WTC11 (cell line): Measurements from ENCODE around the gene NTN1. TPM values are rescaled to one million over a fixed set of nuclear protein-coding genes. Genes with fewer than 3 reads are reported as not detected.

Experiments
- ATAC-seq: fragments of 200-7000 bp; cut with Tn5 transposase; 2 replicates; pipeline ENCODE4 v1.10.0; 2021; ENCODE audit warnings: mild to moderate bottlenecking, moderate library complexity
- CTCF ChIA-PET: fragments of 300-600 bp; sonication (Branson Sonifier 250); formaldehyde crosslinking; loops from one replicate; lab custom pipeline; 2021; ENCODE audit warnings: antibody characterized with exemption; lab: Charles Lee
- POLR2A ChIA-PET: fragments of 350-600 bp; sonication (Branson Sonifier 250); formaldehyde crosslinking; loops from one replicate; lab custom pipeline; 2021; ENCODE audit warnings: antibody characterized with exemption; lab: Charles Lee
- DNase-seq: peaks from one replicate; pipeline ENCODE4 v3.0.0; 2021; ENCODE audit warnings: low spot score
- H3K27ac Mint-ChIP-seq: 2 replicates; pipeline ENCODE4 v1.8.0; 2021; ENCODE audit warnings: mixed read lengths
- H3K27me3 Mint-ChIP-seq: 2 replicates; pipeline ENCODE4 v1.8.0; 2021; ENCODE audit warnings: low read depth, mild to moderate bottlenecking, moderate library complexity, mixed read lengths
- H3K36me3 Mint-ChIP-seq: 2 replicates; pipeline ENCODE4 v1.8.0; 2021; ENCODE audit warnings: mixed read lengths
- H3K4me1 Mint-ChIP-seq: 2 replicates; pipeline ENCODE4 v1.8.0; 2022; ENCODE audit warnings: mixed read lengths
- H3K4me3 Mint-ChIP-seq: 2 replicates; pipeline ENCODE4 v1.8.0; 2021; ENCODE audit warnings: mild to moderate bottlenecking, moderate library complexity, mixed read lengths
- H3K9me3 Mint-ChIP-seq: 2 replicates; pipeline ENCODE4 v1.8.0; 2021; ENCODE audit warnings: mixed read lengths
- ATF1 ChIP-seq: sonication (generic); formaldehyde crosslinking; IDR thresholded peaks from 2 replicates; pipeline ENCODE4 v1.8.1; 2023; ENCODE audit warnings: mild to moderate bottlenecking, moderate library complexity, missing genetic modification reagents
- CBFB ChIP-seq: sonication (generic); formaldehyde crosslinking; IDR thresholded peaks from 2 replicates; pipeline ENCODE4 v1.8.1; 2022; ENCODE audit warnings: mild to moderate bottlenecking, low read depth, missing genetic modification reagents
- CTCF ChIP-seq: fragments of 200-600 bp; IDR thresholded peaks from 2 replicates; pipeline ENCODE4 v1.8.0; 2022; ENCODE audit warnings: antibody characterized with exemption
- ELF4 ChIP-seq: sonication (generic); formaldehyde crosslinking; IDR thresholded peaks from 2 replicates; pipeline ENCODE4 v1.8.1; 2022; ENCODE audit warnings: low read depth, mild to moderate bottlenecking, moderate library complexity, missing genetic modification reagents
- ESRRA ChIP-seq: sonication (generic); formaldehyde crosslinking; IDR thresholded peaks from 2 replicates; pipeline ENCODE4 v1.8.1; 2022; ENCODE audit warnings: mild to moderate bottlenecking, missing genetic modification reagents, borderline replicate concordance
- JUN ChIP-seq: sonication (generic); formaldehyde crosslinking; IDR thresholded peaks from 2 replicates; pipeline ENCODE4 v1.8.0; 2023; ENCODE audit warnings: mild to moderate bottlenecking, missing genetic modification reagents
- NFE2L1 ChIP-seq: sonication (generic); formaldehyde crosslinking; IDR thresholded peaks from 2 replicates; pipeline ENCODE4 v1.8.1; 2023; ENCODE audit warnings: missing genetic modification reagents
- PRDM15 ChIP-seq: sonication (generic); formaldehyde crosslinking; IDR thresholded peaks from 2 replicates; pipeline ENCODE4 v1.8.0; 2022; ENCODE audit warnings: missing genetic modification reagents
- SMAD3 ChIP-seq: sonication (generic); formaldehyde crosslinking; IDR thresholded peaks from 2 replicates; pipeline ENCODE4 v1.8.0; 2022; ENCODE audit warnings: missing genetic modification reagents, mild to moderate bottlenecking, borderline replicate concordance
- TCF7 ChIP-seq: sonication (generic); formaldehyde crosslinking; IDR thresholded peaks from 2 replicates; pipeline ENCODE4 v1.8.0; 2022; ENCODE audit warnings: mild to moderate bottlenecking, low read depth, missing genetic modification reagents, moderate library complexity
- ZNF219 ChIP-seq: sonication (generic); formaldehyde crosslinking; IDR thresholded peaks from 2 replicates; pipeline ENCODE4 v1.8.0; 2023; ENCODE audit warnings: missing genetic modification reagents, mild to moderate bottlenecking, borderline replicate concordance
- ZNF416 ChIP-seq: fragments of 250-450 bp; sonication (Bioruptor Pico); IDR thresholded peaks from 2 replicates; pipeline ENCODE4 v1.9.0; 2021; ENCODE audit warnings: mild to moderate bottlenecking, inconsistent platforms
- ZNF671 ChIP-seq: fragments of 250-450 bp; sonication (Bioruptor Pico); IDR thresholded peaks from 2 replicates; pipeline ENCODE4 v1.8.0; 2021; ENCODE audit warnings: mild to moderate bottlenecking
- ZSCAN18 ChIP-seq: fragments of 250-450 bp; sonication (Bioruptor Pico); IDR thresholded peaks from 2 replicates; pipeline ENCODE4 v2.1.2; 2022; ENCODE audit warnings: mild to moderate bottlenecking, moderate library complexity
- total RNA-seq: library from RNA; stranded (reverse); gene quantifications from 3 replicates; pipeline ENCODE4 v1.2.3, GENCODE V29; 2021
- TF ChIP-seq, protein P1 (sequence below): sonication (generic); formaldehyde crosslinking; IDR thresholded peaks from 2 replicates; pipeline ENCODE4 v1.8.1; 2023; ENCODE audit warnings: mild to moderate bottlenecking, missing genetic modification reagents
- TF ChIP-seq, protein P2 (sequence below): sonication (generic); formaldehyde crosslinking; IDR thresholded peaks from 2 replicates; pipeline ENCODE4 v1.8.1; 2022; ENCODE audit warnings: mild to moderate bottlenecking, moderate library complexity, missing genetic modification reagents
- TF ChIP-seq, protein P3 (sequence below): sonication (generic); formaldehyde crosslinking; IDR thresholded peaks from 2 replicates; pipeline ENCODE4 v1.8.1; 2022; ENCODE audit warnings: low read depth, missing genetic modification reagents, borderline replicate concordance

The NTN1 gene
- total RNA-seq, 1 experiment from 2014 or later, result 5.5 TPM

- Mint-ChIP-seq H3K27ac (no peak overlapping the region), H3K36me3 (peaks cover 12% of the 10 kb centered on the region), H3K4me1 (peaks cover 4% of the 10 kb centered on the region; the same call in 1 of the 2 replicates), H3K4me3 (no peak overlapping the region), H3K9me3 (peaks cover 12% of the 10 kb centered on the region), H3K27me3 (no peaks in the 10 kb centered on the region; the same call in 1 of the 2 replicates)
- DNase-seq (no peak), ATAC-seq (no peak)
- TF ChIP-seq ZSCAN18 (CRISPR knock-in tag) (no peak), ATF1 (no peak), CTCF (no peak), CBFB (CRISPR knock-in tag) (no peak), ZNF416 (no peak), ELF4 (CRISPR knock-in tag) (no peak)
- ChIA-PET POLR2A (interaction anchor here (1.2 kb wide), 1 partner anchor 42 kb away, joined by 3 read pairs; no protein-coding TSS in a partner anchor), CTCF (interaction anchor here (1.4 kb wide), 1 partner anchor 236 kb away, joined by 3 read pairs; no protein-coding TSS in a partner anchor)
Measured at GRCh38 chr17:9211133-9211765, 189.9 kb downstream of the NTN1 start.

GRCh38 chr17:9212376-9213302, 191.3 kb downstream of the NTN1 start:
- TF ChIP-seq, protein P1, sequence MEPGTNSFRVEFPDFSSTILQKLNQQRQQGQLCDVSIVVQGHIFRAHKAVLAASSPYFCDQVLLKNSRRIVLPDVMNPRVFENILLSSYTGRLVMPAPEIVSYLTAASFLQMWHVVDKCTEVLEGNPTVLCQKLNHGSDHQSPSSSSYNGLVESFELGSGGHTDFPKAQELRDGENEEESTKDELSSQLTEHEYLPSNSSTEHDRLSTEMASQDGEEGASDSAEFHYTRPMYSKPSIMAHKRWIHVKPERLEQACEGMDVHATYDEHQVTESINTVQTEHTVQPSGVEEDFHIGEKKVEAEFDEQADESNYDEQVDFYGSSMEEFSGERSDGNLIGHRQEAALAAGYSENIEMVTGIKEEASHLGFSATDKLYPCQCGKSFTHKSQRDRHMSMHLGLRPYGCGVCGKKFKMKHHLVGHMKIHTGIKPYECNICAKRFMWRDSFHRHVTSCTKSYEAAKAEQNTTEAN (CRISPR knock-in tag), result no peak
- TF ChIP-seq ZNF671 (no peak), ZNF219 (CRISPR knock-in tag) (no peak), PRDM15 (CRISPR knock-in tag) (no peak), ESRRA (CRISPR knock-in tag) (no peak), TCF7 (no peak), SMAD3 (CRISPR knock-in tag) (no peak), NFE2L1 (CRISPR knock-in tag) (no peak), JUN (CRISPR knock-in tag) (no peak)
- TF ChIP-seq, protein P2, sequence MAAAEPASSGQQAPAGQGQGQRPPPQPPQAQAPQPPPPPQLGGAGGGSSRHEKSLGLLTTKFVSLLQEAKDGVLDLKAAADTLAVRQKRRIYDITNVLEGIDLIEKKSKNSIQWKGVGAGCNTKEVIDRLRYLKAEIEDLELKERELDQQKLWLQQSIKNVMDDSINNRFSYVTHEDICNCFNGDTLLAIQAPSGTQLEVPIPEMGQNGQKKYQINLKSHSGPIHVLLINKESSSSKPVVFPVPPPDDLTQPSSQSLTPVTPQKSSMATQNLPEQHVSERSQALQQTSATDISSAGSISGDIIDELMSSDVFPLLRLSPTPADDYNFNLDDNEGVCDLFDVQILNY (CRISPR knock-in tag), result no peak
- TF ChIP-seq, protein P3, sequence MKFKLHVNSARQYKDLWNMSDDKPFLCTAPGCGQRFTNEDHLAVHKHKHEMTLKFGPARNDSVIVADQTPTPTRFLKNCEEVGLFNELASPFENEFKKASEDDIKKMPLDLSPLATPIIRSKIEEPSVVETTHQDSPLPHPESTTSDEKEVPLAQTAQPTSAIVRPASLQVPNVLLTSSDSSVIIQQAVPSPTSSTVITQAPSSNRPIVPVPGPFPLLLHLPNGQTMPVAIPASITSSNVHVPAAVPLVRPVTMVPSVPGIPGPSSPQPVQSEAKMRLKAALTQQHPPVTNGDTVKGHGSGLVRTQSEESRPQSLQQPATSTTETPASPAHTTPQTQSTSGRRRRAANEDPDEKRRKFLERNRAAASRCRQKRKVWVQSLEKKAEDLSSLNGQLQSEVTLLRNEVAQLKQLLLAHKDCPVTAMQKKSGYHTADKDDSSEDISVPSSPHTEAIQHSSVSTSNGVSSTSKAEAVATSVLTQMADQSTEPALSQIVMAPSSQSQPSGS (CRISPR knock-in tag), result no peak
- H3K36me3 Mint-ChIP-seq, result peaks cover 19% of the 10 kb centered on the region
- POLR2A ChIA-PET, result no interaction called here
- peaks cover 4% of the 10 kb centered on the region; the same call in 1 of the 2 replicates for H3K4me1 Mint-ChIP-seq
- DNase-seq (no peak), ATAC-seq (no peak)
- H3K9me3 Mint-ChIP-seq, result peaks cover 19% of the 10 kb centered on the region
- CTCF ChIA-PET, result no interaction called here
- H3K4me3 Mint-ChIP-seq, result no peak overlapping the region
- H3K27me3 Mint-ChIP-seq, result no peaks in the 10 kb centered on the region; the same call in 1 of the 2 replicates
- no peak overlapping the region for H3K27ac Mint-ChIP-seq
